Small intestine (tissue), 7 donors: Measurements from ENCODE around the gene CCND2. TPM values are rescaled to one million over a fixed set of nuclear protein-coding genes. Genes with fewer than 3 reads are reported as not detected.
A peak's percentile ranks its signal among the peaks of the same experiment; 100 is the strongest.

Experiments used
- DNase-seq, 2 donors: peaks; one replicate each; pipeline versions ENCODE4 v3.0.0 to v3.0.0-alpha.2; 2013
- FAIRE-seq: peaks from 2 replicates; lab custom pipeline; 2012; peaks lifted over from hg19 to GRCh38; lab: Jason Lieb, UNC
- H3K27ac ChIP-seq, 3 donors: one replicate each; pipeline ENCODE4 v1.5.1; 2013; ENCODE audit warnings: low read length in 2 of 3, mild to moderate bottlenecking in 2 of 3, control low read depth in 1 of 3, inconsistent platforms in 1 of 3, low read depth in 1 of 3, moderate library complexity in 1 of 3
- H3K27me3 ChIP-seq, 3 donors: one replicate each; pipeline ENCODE4 v1.6.1; 2013; ENCODE audit warnings: low read length in 3 of 3, inconsistent platforms in 1 of 3; ENCODE audit not compliant: control insufficient read depth in 3 of 3, insufficient read depth in 3 of 3
- H3K36me3 ChIP-seq, 3 donors: one replicate each; pipeline ENCODE4 v1.6.1; 2013; ENCODE audit warnings: low read length in 3 of 3, inconsistent platforms in 1 of 3, low read depth in 1 of 3, mild to moderate bottlenecking in 1 of 3, moderate library complexity in 1 of 3; ENCODE audit not compliant: control insufficient read depth in 3 of 3, insufficient read depth in 2 of 3
- H3K4me1 ChIP-seq, 3 donors: one replicate each; pipeline ENCODE4 v1.6.1; 2013; ENCODE audit warnings: low read length in 2 of 3, inconsistent platforms in 1 of 3, low read depth in 1 of 3, mild to moderate bottlenecking in 1 of 3, moderate library complexity in 1 of 3; ENCODE audit not compliant: control insufficient read depth in 3 of 3, insufficient read depth in 2 of 3
- H3K4me3 ChIP-seq, 3 donors: one replicate each; pipeline ENCODE4 v1.5.1; 2013; ENCODE audit warnings: low read length in 3 of 3, control low read depth in 1 of 3, inconsistent platforms in 1 of 3, low read depth in 1 of 3, mild to moderate bottlenecking in 1 of 3, moderate library complexity in 1 of 3
- H3K9me3 ChIP-seq, 2 donors: one replicate each; pipeline ENCODE4 v1.6.1; 2013; ENCODE audit warnings: low read depth in 1 of 2, low read length in 1 of 2; ENCODE audit not compliant: control insufficient read depth in 2 of 2, insufficient read depth in 1 of 2
- WGBS, 3 donors: extraction: QIAGEN DNeasy Blood & Tissue Kit; methylation state at CpG; one replicate each; pipeline ENCODE4 v1.1.7; 2013; 5-methylcytosine and 5-hydroxymethylcytosine counted together
- polyA plus RNA-seq, 4 donors: library from polyadenylated mRNA; stranded (reverse) in 3 of 4; unstranded in 1 of 4; fragments of 200-250 nt in 3 of 4; fragments of 120-200 nt in 1 of 4; gene quantifications; one replicate each; pipeline versions ENCODE4 v1.2.1 to v1.2.3, GENCODE V29; 2013
- donor health status: healthy with polysubstance abuse.
- donor health status: control.
- donor health status: control.
- donor health status: Bipolar disorder and iron deficiency.
- donor health status: healthy.

CCND2 gene
- polyA plus RNA-seq, 4 donors: 5.6 to 101 (median 22.0) TPM

GRCh38 chr12:4270016-4270830 lies 3.3 kb upstream of the CCND2 start:
- H3K9me3 ChIP-seq: no peaks in the 10 kb centered on the region
- H3K4me1 ChIP-seq: peaks cover 0 to 26% (median 2%) of the 10 kb centered on the region in 3 donors
- 1 to 3% (median 2%) methylated on average over 38 to 39 of the region's 39 CpGs for WGBS, 3 donors
- H3K27ac ChIP-seq: peak overlapping the region; percentile 88 to 98 (median 89)
- no peaks in the 10 kb centered on the region for H3K36me3 ChIP-seq
- no peaks in the 10 kb centered on the region for H3K27me3 ChIP-seq
- DNase-seq: peak; percentile 35 to 61
- peak overlapping the region; percentile 64 to 98 (median 76) for H3K4me3 ChIP-seq
- FAIRE-seq: no peak

GRCh38 chr12:4270831-4271716 lies 2.5 kb upstream of the CCND2 start:
- peak overlapping the region; percentile 64 to 98 (median 76) for H3K4me3 ChIP-seq
- no peak for FAIRE-seq
- peaks cover 0 to 26% (median 2%) of the 10 kb centered on the region in 3 donors for H3K4me1 ChIP-seq
- no peaks in the 10 kb centered on the region for H3K9me3 ChIP-seq
- peak overlapping the region; percentile 88 to 98 (median 89) for H3K27ac ChIP-seq
- peak; percentile 76 to 83 for DNase-seq
- WGBS, 3 donors: 0 to 1% (median 1%) methylated on average over 39 to 52 of the region's 52 CpGs
- peaks cover 0 to 8% (median 0%) of the 10 kb centered on the region in 3 donors for H3K36me3 ChIP-seq
- H3K27me3 ChIP-seq: no peaks in the 10 kb centered on the region

DNA sequence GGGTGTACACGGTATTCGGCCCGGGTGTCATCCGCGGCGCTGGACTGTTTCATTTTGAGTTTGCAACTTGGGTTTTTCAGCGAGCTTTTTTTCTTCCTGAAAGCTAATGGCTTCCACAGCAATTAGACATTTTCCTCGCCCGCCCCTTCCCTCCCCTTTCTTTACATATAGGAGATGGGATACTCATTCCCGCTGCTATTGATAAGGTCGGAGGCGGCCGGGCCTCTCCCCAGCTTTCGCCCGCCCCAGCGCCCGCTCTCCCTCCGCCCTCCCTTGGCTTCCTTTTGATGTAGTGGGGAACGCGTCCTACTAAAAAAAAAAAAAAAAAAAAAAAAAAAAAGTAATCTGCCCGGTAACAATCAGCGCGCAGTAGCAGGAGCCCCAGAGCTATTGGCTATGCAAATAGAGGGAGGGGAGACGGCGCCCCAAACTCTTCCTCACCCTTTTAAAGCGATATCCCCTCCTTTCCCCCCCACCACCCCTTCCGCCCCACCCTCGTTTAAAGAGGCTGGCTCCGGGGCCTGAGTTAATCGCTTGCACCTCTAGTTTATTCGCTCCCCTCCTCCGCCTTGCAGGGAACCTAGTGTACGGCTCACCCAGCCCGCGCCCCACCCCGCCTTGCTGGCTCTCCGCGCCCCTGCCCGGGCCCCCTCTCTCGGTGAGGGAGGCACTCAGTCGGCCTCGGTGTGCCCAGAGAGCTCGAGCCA lies 1.7 kb upstream of the CCND2 start:
- FAIRE-seq (peak; percentile 10), DNase-seq (peak; percentile 93)
- peak overlapping the region; percentile 88 to 98 (median 89) for H3K27ac ChIP-seq
- no peaks in the 10 kb centered on the region for H3K9me3 ChIP-seq
- H3K27me3 ChIP-seq: no peaks in the 10 kb centered on the region
- peaks cover 0 to 33% (median 4%) of the 10 kb centered on the region in 3 donors for H3K4me1 ChIP-seq
- WGBS, 3 donors: 0 to 1% (median 0%) methylated on average over 42 to 43 of the region's 43 CpGs
- H3K4me3 ChIP-seq: peak overlapping the region; percentile 46 to 98 (median 76)
- peaks cover 0 to 14% (median 2%) of the 10 kb centered on the region in 3 donors for H3K36me3 ChIP-seq

- FAIRE-seq (no peak), DNase-seq (peak in 1 of 2 donors; percentile 66)
- no peaks in the 10 kb centered on the region for H3K9me3 ChIP-seq
- H3K27ac ChIP-seq: peak overlapping the region; percentile 88 to 98 (median 88)
- peak overlapping the region; percentile 8 to 98 (median 76) for H3K4me3 ChIP-seq
- H3K4me1 ChIP-seq: peaks cover 0 to 40% (median 6%) of the 10 kb centered on the region in 3 donors
- H3K36me3 ChIP-seq: peaks cover under 1 to 20% (median 5%) of the 10 kb centered on the region in 3 donors
- no peaks in the 10 kb centered on the region for H3K27me3 ChIP-seq
- 0 to 1% (median 0%) methylated on average over 53 to 62 of the region's 62 CpGs for WGBS, 3 donors
Observed at GRCh38 chr12:4272424-4273272, 914 bp upstream of the CCND2 start.

- Histone ChIP-seq H3K4me1 (peaks cover under 1 to 45% (median 7%) of the 10 kb centered on the region in 3 donors), H3K4me3 (peak overlapping the region; percentile 76 to 98 (median 90)), H3K36me3 (peaks cover 3 to 25% (median 8%) of the 10 kb centered on the region in 3 donors), H3K9me3 (no peaks in the 10 kb centered on the region), H3K27ac (peak overlapping the region; percentile 88 to 98 (median 88)), H3K27me3 (no peaks in the 10 kb centered on the region)
- no peak for DNase-seq
- WGBS, 3 donors: 0% methylated on average over 10 of the region's 10 CpGs
- FAIRE-seq: no peak
Observed at GRCh38 chr12:4273273-4273651, 300 bp upstream of the CCND2 start.

DNA sequence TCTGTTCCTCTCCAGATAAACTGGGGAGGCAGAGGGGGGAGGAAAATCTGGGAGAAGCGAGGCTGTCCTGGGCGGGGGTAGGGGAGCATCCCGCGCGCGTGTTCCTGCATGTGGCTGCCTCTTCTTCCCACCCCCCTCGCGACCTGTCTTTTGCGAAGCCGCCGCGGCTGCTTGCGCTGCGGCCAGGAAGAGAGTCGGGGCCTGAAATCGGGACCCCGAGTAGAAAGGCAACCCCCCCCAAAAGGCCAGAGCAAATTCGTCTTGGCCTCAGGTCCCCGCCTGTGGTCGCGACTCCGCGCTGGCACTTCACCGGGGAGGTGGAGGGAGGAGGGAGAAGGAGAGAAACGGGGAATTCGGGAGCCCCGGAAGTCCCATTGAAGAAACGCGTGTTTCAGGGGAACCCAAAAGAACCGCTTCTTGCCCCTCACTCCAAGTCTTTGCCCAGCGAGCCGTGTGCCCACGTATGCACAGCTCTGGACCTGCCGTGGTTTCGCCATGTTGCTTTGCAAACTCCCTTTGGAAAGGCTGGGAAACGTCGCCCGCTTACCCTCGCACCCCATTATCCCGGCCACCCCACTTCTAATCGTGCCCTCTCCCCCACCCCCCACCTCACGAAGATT lies 944 bp downstream of the CCND2 start:
- H3K27me3 ChIP-seq: no peaks in the 10 kb centered on the region
- H3K4me3 ChIP-seq: peak overlapping the region; percentile 76 to 98 (median 90)
- H3K4me1 ChIP-seq: peaks cover 4 to 52% (median 10%) of the 10 kb centered on the region in 3 donors
- peaks cover 3 to 34% (median 8%) of the 10 kb centered on the region in 3 donors for H3K36me3 ChIP-seq
- DNase-seq (peak; percentile 29 to 60), FAIRE-seq (no peak)
- WGBS, 3 donors: 0 to 1% (median 1%) methylated on average over 34 to 42 of the region's 42 CpGs
- H3K27ac ChIP-seq: peak overlapping the region; percentile 80 to 98 (median 88)
- no peaks in the 10 kb centered on the region for H3K9me3 ChIP-seq
